CD4-positive, alpha-beta T cell (primary cell): ENCODE results near the gene LPCAT2. TPM values are rescaled to one million over a fixed set of nuclear protein-coding genes. Genes with fewer than 3 reads are reported as not detected.

Experiments used
- ATAC-seq: fragments of 200-7000 bp; cut with Tn5 transposase; one replicate; pipeline ENCODE4 v1.10.0; 2022; ENCODE audit warnings: mild to moderate bottlenecking; ENCODE audit not compliant: poor library complexity
- CTCF ChIA-PET: fragments of 350-600 bp; sonication (Branson Sonifier 250); formaldehyde crosslinking; loops from one replicate; lab custom pipeline; 2021; ENCODE audit warnings: antibody characterized with exemption, inconsistent platforms; lab: Charles Lee
- POLR2A ChIA-PET: fragments of 350-600 bp; sonication (Branson Sonifier 250); formaldehyde crosslinking; loops from one replicate; lab custom pipeline; 2021; ENCODE audit warnings: antibody characterized with exemption, inconsistent platforms; lab: Charles Lee
- DNase-seq, 14 experiments: peaks; one replicate each; pipeline ENCODE4 v3.0.0-alpha.2; 2013 to 2020; ENCODE audit warnings: mixed read lengths in 2 of 14
- H3K27ac ChIP-seq, 2 donors: one replicate each; pipeline versions ENCODE4 v1.5.1 to v1.7.0; 2013; ENCODE audit warnings: low read length in 2 of 2, low read depth in 1 of 2, mild to moderate bottlenecking in 1 of 2
- H3K27me3 ChIP-seq, 2 experiments: 1 replicate in 1 of 2; 2 replicates in 1 of 2; pipeline versions ENCODE4 v1.6.1 to v1.7.0; 2013; ENCODE audit warnings: low read length in 2 of 2, control low read depth in 1 of 2, mild to moderate bottlenecking in 1 of 2, moderate library complexity in 1 of 2; ENCODE audit not compliant: insufficient read depth in 2 of 2, control insufficient read depth in 1 of 2
- H3K36me3 ChIP-seq: one replicate; pipeline ENCODE4 v1.6.1; 2013; ENCODE audit warnings: low read length, control low read depth; ENCODE audit not compliant: insufficient read depth
- H3K4me1 ChIP-seq: one replicate; pipeline ENCODE4 v1.6.1; 2013; ENCODE audit warnings: low read length, control low read depth; ENCODE audit not compliant: insufficient read depth
- H3K4me3 ChIP-seq: one replicate; pipeline ENCODE4 v1.5.1; 2013; ENCODE audit warnings: mild to moderate bottlenecking, low read length, moderate library complexity
- H3K9me3 ChIP-seq, 2 experiments: 1 replicate in 1 of 2; 2 replicates in 1 of 2; pipeline versions ENCODE4 v1.6.1 to v1.7.0; 2013; ENCODE audit warnings: low read length in 2 of 2, mild to moderate bottlenecking in 2 of 2, control low read depth in 1 of 2, moderate library complexity in 1 of 2; ENCODE audit not compliant: control insufficient read depth in 1 of 2, insufficient read depth in 1 of 2
- H3K27ac Mint-ChIP-seq: one replicate; pipeline ENCODE4 v1.8.0; 2020; ENCODE audit warnings: mixed read lengths
- H3K27me3 Mint-ChIP-seq: one replicate; pipeline ENCODE4 v1.8.0; 2021; ENCODE audit warnings: mixed read lengths
- H3K36me3 Mint-ChIP-seq: one replicate; pipeline ENCODE4 v1.8.0; 2021; ENCODE audit warnings: low read depth, mixed read lengths
- H3K4me1 Mint-ChIP-seq: one replicate; pipeline ENCODE4 v1.8.0; 2021; ENCODE audit warnings: low read depth, mixed read lengths
- H3K4me3 Mint-ChIP-seq: one replicate; pipeline ENCODE4 v1.8.0; 2020; ENCODE audit warnings: mild to moderate bottlenecking, mixed read lengths
- H3K9me3 Mint-ChIP-seq: one replicate; pipeline ENCODE4 v1.8.0; 2020; ENCODE audit warnings: mixed read lengths
- CTCF ChIP-seq: fragments of 200-600 bp; IDR thresholded peaks from one replicate; pipeline ENCODE4 v1.8.0; 2022; ENCODE audit warnings: antibody characterized with exemption, mild to moderate bottlenecking
- intact Hi-C, 2 experiments: fragments of 100-400 bp; cut with DNase I in 1 of 2; cut with micrococcal nuclease in 1 of 2; formaldehyde crosslinking; loops; one replicate each; pipeline versions ENCODE4 v1.15.1 to v1.9.0; 2023 to 2025; cut with DNase I, micrococcal nuclease
- total RNA-seq, 174 experiments: library from RNA in 2 of 174; stranded (reverse) in 2 of 174; gene quantifications; one replicate each; pipeline ENCODE4 v1.2.3 and lab custom pipeline; 2021 to 2026

The LPCAT2 gene
- total RNA-seq, 2 experiments from 2014 or later: 0.22 to 0.36 TPM

GRCh38 chr16:55568207-55568606 is 59.3 kb downstream of the LPCAT2 start:
- Mint-ChIP-seq H3K4me1 (no peaks in the 10 kb centered on the region), H3K36me3 (no peaks in the 10 kb centered on the region), H3K4me3 (no peak overlapping the region), H3K9me3 (no peaks in the 10 kb centered on the region), H3K27me3 (no peaks in the 10 kb centered on the region), H3K27ac (no peak overlapping the region)
- Histone ChIP-seq H3K36me3 (no peaks in the 10 kb centered on the region), H3K4me1 (no peaks in the 10 kb centered on the region), H3K27ac (no peak overlapping the region), H3K9me3 (no peaks in the 10 kb centered on the region), H3K4me3 (no peak overlapping the region), H3K27me3 (no peaks in the 10 kb centered on the region)
- POLR2A ChIA-PET: no interaction called here
- DNase-seq (no peak), ATAC-seq (no peak)
- CTCF ChIA-PET: no interaction called here
- TF ChIP-seq CTCF: no peak
- intact Hi-C loops: no loop called here

GRCh38 chr16:55569025-55569424 is 60.2 kb downstream of the LPCAT2 start:
- Mint-ChIP-seq H3K4me1 (no peaks in the 10 kb centered on the region), H3K9me3 (no peaks in the 10 kb centered on the region), H3K4me3 (no peak overlapping the region), H3K36me3 (no peaks in the 10 kb centered on the region), H3K27ac (no peak overlapping the region), H3K27me3 (no peaks in the 10 kb centered on the region)
- no peak for ATAC-seq
- TF ChIP-seq CTCF: no peak
- Histone ChIP-seq H3K36me3 (no peaks in the 10 kb centered on the region), H3K4me1 (no peaks in the 10 kb centered on the region), H3K9me3 (no peaks in the 10 kb centered on the region), H3K4me3 (no peak overlapping the region), H3K27ac (no peak overlapping the region), H3K27me3 (no peaks in the 10 kb centered on the region)
- CTCF ChIA-PET: no interaction called here
- DNase-seq: peak in 2 of 14 experiments; percentile 7 to 14
- intact Hi-C loops: no loop called here
- POLR2A ChIA-PET: no interaction called here

- H3K9me3 ChIP-seq: no peaks in the 10 kb centered on the region
- H3K4me1 ChIP-seq: no peaks in the 10 kb centered on the region
- ChIA-PET CTCF (no interaction called here), POLR2A (no interaction called here)
- Mint-ChIP-seq H3K9me3 (no peaks in the 10 kb centered on the region), H3K36me3 (no peaks in the 10 kb centered on the region), H3K27me3 (no peaks in the 10 kb centered on the region), H3K27ac (no peak overlapping the region), H3K4me1 (no peaks in the 10 kb centered on the region), H3K4me3 (no peak overlapping the region)
- no peaks in the 10 kb centered on the region for H3K27me3 ChIP-seq
- DNase-seq (no peak), ATAC-seq (no peak)
- no peaks in the 10 kb centered on the region for H3K36me3 ChIP-seq
- intact Hi-C loops: no loop called here
- H3K4me3 ChIP-seq: no peak overlapping the region
- no peak for TF ChIP-seq CTCF
- H3K27ac ChIP-seq: no peak overlapping the region
Measured at GRCh38 chr16:55570159-55570558, 61.3 kb downstream of the LPCAT2 start.
